ENCODE data around the gene MEGF11.

DNA sequence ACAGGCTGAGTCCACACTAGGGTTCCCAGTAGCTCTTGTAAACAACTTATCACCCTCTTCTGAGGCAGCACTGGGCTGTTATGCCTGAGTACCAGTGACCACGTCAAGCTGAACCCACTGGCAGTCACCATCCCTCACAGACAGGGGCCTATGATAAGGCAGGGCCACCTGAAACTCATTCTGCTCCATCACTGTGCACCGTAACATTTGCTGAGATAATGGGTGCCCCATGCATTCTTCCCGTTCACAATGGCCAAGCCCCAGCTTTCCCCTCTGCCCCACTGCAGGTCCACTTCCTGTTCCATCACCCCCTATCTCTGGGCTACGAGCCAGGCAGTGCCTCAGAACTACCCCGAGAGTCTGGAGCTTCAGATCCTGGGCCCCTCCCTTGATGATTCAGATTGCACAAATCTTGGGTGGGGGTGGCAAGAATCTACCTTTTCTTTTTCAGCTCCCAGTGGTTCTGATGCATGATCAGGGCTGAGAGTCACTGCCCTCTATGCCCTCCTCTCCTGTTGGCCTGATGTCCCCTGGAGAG is 226.2 kb downstream of the MEGF11 start:
- TF ChIP-seq, protein P1, sequence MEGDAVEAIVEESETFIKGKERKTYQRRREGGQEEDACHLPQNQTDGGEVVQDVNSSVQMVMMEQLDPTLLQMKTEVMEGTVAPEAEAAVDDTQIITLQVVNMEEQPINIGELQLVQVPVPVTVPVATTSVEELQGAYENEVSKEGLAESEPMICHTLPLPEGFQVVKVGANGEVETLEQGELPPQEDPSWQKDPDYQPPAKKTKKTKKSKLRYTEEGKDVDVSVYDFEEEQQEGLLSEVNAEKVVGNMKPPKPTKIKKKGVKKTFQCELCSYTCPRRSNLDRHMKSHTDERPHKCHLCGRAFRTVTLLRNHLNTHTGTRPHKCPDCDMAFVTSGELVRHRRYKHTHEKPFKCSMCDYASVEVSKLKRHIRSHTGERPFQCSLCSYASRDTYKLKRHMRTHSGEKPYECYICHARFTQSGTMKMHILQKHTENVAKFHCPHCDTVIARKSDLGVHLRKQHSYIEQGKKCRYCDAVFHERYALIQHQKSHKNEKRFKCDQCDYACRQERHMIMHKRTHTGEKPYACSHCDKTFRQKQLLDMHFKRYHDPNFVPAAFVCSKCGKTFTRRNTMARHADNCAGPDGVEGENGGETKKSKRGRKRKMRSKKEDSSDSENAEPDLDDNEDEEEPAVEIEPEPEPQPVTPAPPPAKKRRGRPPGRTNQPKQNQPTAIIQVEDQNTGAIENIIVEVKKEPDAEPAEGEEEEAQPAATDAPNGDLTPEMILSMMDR (IDR thresholded peaks at IDR 0.05; ENCODE audit: low read depth, low read length): no peak
- TF ChIP-seq EZH2phosphoT487 (IDR thresholded peaks at IDR 0.05; ENCODE audit: low read depth): no peak

All from OCI-LY3 (cell line).